ENCODE results near the gene BRD3. TPM values are rescaled to one million over a fixed set of nuclear protein-coding genes. Genes with fewer than 3 reads are reported as not detected.
A peak's percentile ranks its signal among the peaks of the same experiment; 100 is the strongest.

BRD3 gene
- total and polyA plus RNA-seq, 2 of the 8 experiments (the other 6 are each of a cell fraction or from before 2014, with no cell fraction given) = 31.0 to 82.7 TPM

- Histone ChIP-seq H3K23me2 (ENCODE audit: low read depth, low read length) (peaks cover 4% of the 10 kb centered on the region), H2BK20ac (ENCODE audit: low read length) (no peak overlapping the region), H4K8ac (ENCODE audit: extremely low read depth, insufficient read depth, low read length) (no peak overlapping the region), H3K4me2 (ENCODE audit: insufficient read depth in 1 of 2, low read depth in 2 of 2, low read length in 2 of 2) (peak overlapping the region in 1 of 2 experiments; percentile 56; a peak in 1 of 4 replicates), H3K27ac (ENCODE audit: low read depth, low read length) (no peak overlapping the region), H3K56ac (replicated peaks; ENCODE audit: insufficient read length, low read depth, low read length) (no peak overlapping the region), H2AFZ (ENCODE audit: low read length) (no peak overlapping the region), H4K91ac (replicated peaks; ENCODE audit: insufficient read length, low read length) (no peak overlapping the region), H2AK5ac (ENCODE audit: low read depth, low read length) (no peak overlapping the region), H2BK12ac (ENCODE audit: low read depth, low read length) (no peak overlapping the region), H3K4me1 (replicated peaks in 1 of 4; ENCODE audit: control insufficient read depth in 3 of 4, insufficient read depth in 4 of 4, low read length in 3 of 4) (peaks cover 0 to 4% (median 4%) of the 10 kb centered on the region in 4 experiments; a peak in 5 of 7 replicates), H3K9me3 (ENCODE audit: insufficient read depth in 2 of 2, low read depth in 1 of 2, low read length in 1 of 2) (no peaks in the 10 kb centered on the region), H3K79me1 (ENCODE audit: low read depth, low read length) (no peaks in the 10 kb centered on the region), H3K4me3 (ENCODE audit: extremely low read depth in 1 of 4, insufficient read depth in 2 of 4, low read depth in 3 of 4, low read length in 4 of 4) (no peak overlapping the region), H4K20me1 (replicated peaks in 1 of 2; ENCODE audit: control insufficient read depth in 1 of 2, insufficient read depth in 2 of 2, low read length in 2 of 2) (peaks cover 0 to 10% of the 10 kb centered on the region in 2 experiments), H3K36me3 (ENCODE audit: control insufficient read depth in 2 of 4, insufficient read depth in 4 of 4, low read length in 3 of 4) (peaks cover 3 to 17% (median 6%) of the 10 kb centered on the region in 4 experiments; a peak in 6 of 8 replicates), H3K79me2 (ENCODE audit: control insufficient read depth in 1 of 2, insufficient read depth in 2 of 2, low read length in 2 of 2) (no peaks in the 10 kb centered on the region), H3K18ac (ENCODE audit: extremely low read depth, low read length) (no peak overlapping the region), H3K23ac (ENCODE audit: insufficient read length) (no peak overlapping the region), H3K27me3 (replicated peaks in 1 of 4; ENCODE audit: control insufficient read depth in 3 of 4, extremely low read depth in 1 of 4, insufficient read depth in 3 of 4, low read length in 3 of 4) (no peaks in the 10 kb centered on the region), H2BK5ac (ENCODE audit: low read depth, low read length) (no peak overlapping the region), H3K4ac (replicated peaks; ENCODE audit: insufficient read length, low read depth, low read length) (no peak overlapping the region), H2BK120ac (replicated peaks; ENCODE audit: low read depth, low read length) (no peak overlapping the region), H3K14ac (ENCODE audit: insufficient read length) (no peak overlapping the region), H4K5ac (ENCODE audit: insufficient read length, low read depth, low read length) (no peak overlapping the region), H3K9ac (replicated peaks in 1 of 4; ENCODE audit: extremely low read depth in 1 of 4, low read depth in 3 of 4, low read length in 3 of 4) (no peak overlapping the region), H2BK15ac (ENCODE audit: low read length) (no peak overlapping the region)
- no peak for DNase-seq (ENCODE audit: low read depth in 1 of 2, low spot score in 2 of 2)
- CTCF ChIA-PET (ENCODE audit: partially characterized antibody) = interaction anchor here (0.5 to 1.9 kb wide), 6 partner anchors 12 to 339 kb away, joined by 3 to 10 read pairs (median 3); no protein-coding TSS in a partner anchor
- FAIRE-seq = no peak
- POLR2A ChIA-PET (ENCODE audit: partially characterized antibody) = interaction anchor here (0.8 to 1.6 kb wide), 2 partner anchors 39 to 109 kb away, joined by 4 to 8 read pairs; partner anchors contain the start of gene WDR5
- 87% methylated on average over 8 of the region's 8 CpGs; no CpG with 5 or more reads in 1 of the 2 experiments for WGBS, 2 experiments (ENCODE audit: extremely low coverage in 1 of 2, insufficient coverage in 1 of 2, insufficient read length in 1 of 2, insufficient replicate concordance in 2 of 2, low coverage in 1 of 2, low lambda C conversion rate in 2 of 2, missing lambda C conversion rate in 1 of 2)
- TF ChIP-seq YY1 (IDR thresholded peaks at IDR 0.05; ENCODE audit: low read depth, low read length) = no peak
- no peak for TF ChIP-seq POLR2A (IDR thresholded peaks at IDR 0.05; ENCODE audit: control extremely low read depth in 1 of 2, low read depth in 2 of 2, low read length in 2 of 2)
- no peak for TF ChIP-seq GTF2F1 (IDR thresholded peaks at IDR 0.05; ENCODE audit: borderline replicate concordance, low read depth, low read length)
- no peak for TF ChIP-seq GABPA (IDR thresholded peaks at IDR 0.05; ENCODE audit: borderline replicate concordance, insufficient read depth, low read length)
- no peak for TF ChIP-seq NANOG (IDR thresholded peaks at IDR 0.05; ENCODE audit: insufficient read depth, low read depth, low read length, poor library complexity, severe bottlenecking)
- no peak for TF ChIP-seq BRCA1 (IDR thresholded peaks at IDR 0.05; ENCODE audit: low read depth, low read length)
- TF ChIP-seq SIX5 (IDR thresholded peaks at IDR 0.05; ENCODE audit: low read depth, low read length) = no peak
- no peak for TF ChIP-seq MAX (IDR thresholded peaks at IDR 0.05)
- no peak for TF ChIP-seq SP2 (IDR thresholded peaks at IDR 0.05; ENCODE audit: low read length)
- no peak for TF ChIP-seq RAD21 (IDR thresholded peaks at IDR 0.05 in 1 of 2, conservative IDR thresholded peaks at IDR 0.05 in 1 of 2; ENCODE audit: low read depth in 2 of 2, low read length in 2 of 2)
- no peak for TF ChIP-seq ASH2L (IDR thresholded peaks at IDR 0.05; ENCODE audit: low read length)
Observed at GRCh38 chr9:134026981-134027380, 40.8 kb downstream of the BRD3 start.
